ENCODE measurements around the gene GNL3. TPM values are rescaled to one million over a fixed set of nuclear protein-coding genes. Genes with fewer than 3 reads are reported as not detected.

GNL3 gene
- total and polyA plus RNA-seq, 7 donors: 47.3 to 145 (median 80.6) TPM

DNA sequence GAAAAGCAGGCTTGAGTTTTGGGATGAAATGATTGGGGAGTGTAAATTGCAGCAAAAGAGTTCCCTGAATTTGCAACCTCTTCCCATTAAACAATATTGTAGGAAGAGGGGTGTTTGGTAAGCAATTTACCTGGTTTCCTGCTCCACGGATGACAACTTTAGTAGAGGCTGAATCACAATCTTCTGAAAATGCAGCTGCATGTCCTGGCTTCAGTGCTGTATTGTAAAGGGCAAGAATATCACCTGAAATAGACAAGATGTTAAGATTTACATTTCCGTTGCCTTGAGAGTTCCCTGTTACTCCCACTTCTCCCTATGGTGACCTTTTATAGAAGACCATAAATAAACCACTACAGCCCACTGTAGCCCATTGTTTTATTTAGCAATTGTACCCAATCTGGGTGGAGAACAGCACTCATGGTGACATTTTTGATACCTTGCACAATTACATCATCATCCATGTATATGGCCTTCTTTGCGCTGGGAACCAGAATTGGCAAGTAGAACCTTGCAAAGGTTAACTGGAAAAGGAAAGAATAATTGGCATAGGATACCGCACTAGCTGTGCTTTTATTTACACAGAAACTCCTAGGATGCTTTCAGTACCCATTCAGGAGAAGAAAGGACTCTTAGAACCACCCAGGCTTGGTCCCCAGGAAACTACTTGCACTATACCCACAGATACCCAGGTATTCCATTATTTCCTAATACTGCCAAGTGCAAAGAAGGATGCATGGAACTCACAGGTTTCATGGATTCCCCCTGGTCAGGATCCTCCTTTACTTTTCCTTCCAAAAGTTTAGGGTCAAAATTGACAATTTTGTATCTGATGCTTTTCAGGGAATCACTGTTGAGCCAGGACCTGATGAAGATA, 10.2 kb downstream of the GNL3 start:
- DNase-seq (no peak), ATAC-seq (no peak)
- H3K4me3 ChIP-seq: no peak overlapping the region
- TF ChIP-seq, protein P1, sequence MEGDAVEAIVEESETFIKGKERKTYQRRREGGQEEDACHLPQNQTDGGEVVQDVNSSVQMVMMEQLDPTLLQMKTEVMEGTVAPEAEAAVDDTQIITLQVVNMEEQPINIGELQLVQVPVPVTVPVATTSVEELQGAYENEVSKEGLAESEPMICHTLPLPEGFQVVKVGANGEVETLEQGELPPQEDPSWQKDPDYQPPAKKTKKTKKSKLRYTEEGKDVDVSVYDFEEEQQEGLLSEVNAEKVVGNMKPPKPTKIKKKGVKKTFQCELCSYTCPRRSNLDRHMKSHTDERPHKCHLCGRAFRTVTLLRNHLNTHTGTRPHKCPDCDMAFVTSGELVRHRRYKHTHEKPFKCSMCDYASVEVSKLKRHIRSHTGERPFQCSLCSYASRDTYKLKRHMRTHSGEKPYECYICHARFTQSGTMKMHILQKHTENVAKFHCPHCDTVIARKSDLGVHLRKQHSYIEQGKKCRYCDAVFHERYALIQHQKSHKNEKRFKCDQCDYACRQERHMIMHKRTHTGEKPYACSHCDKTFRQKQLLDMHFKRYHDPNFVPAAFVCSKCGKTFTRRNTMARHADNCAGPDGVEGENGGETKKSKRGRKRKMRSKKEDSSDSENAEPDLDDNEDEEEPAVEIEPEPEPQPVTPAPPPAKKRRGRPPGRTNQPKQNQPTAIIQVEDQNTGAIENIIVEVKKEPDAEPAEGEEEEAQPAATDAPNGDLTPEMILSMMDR (IDR thresholded peaks at IDR 0.05): no peak
- 84% methylated on average over 4 of the region's 4 CpGs for WGBS, 3 donors
- no peaks in the 10 kb centered on the region for H3K9me3 ChIP-seq
- H3K36me3 ChIP-seq (ENCODE audit: insufficient read depth in 1 of 2, low read depth in 1 of 2): peaks cover 37 to 92% of the 10 kb centered on the region in 2 donors
- no peak overlapping the region for H3K27ac ChIP-seq
- H3K4me1 ChIP-seq: no peaks in the 10 kb centered on the region
- H3K27me3 ChIP-seq (ENCODE audit: insufficient read depth in 3 of 3, low read length in 2 of 3): no peaks in the 10 kb centered on the region
- intact Hi-C loops (cut with DNase I): no loop called here

DNA sequence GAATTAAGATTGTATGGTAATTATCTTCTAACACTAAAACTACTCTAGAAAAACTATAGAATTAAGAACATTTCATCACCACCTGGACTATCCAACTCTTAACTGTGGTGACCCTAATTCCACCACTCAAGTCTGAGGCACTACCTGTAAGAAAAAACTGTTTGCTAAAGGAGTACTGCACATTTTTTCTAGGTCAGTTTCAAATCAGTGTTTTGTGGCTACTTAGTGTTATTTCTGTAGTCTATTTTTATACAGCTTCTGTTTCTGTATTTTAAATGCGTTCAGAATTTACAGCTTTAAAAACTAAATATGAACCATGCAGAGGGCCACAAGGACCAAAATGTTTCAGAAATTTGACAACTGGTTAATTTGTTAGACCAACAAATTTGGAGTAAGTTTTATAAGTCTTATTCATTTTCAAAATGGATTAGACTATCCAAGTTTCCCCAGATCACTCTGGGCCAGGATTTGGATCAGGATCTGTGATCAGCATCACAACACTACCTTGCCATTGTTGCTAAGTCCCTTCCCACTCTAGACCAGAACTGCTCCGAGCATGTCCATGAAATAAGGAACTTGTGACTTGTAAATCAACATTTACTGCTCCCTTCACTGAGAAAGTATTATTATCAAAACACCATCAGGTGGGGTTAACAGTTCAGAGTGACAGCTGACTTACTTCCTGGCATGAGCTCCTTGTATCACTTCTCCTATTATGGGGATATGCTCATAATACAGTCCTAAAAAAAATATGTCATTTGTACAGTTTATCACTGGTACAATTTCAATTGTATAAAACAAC, 11.2 kb downstream of the GNL3 start:
- Histone ChIP-seq H3K9me3 (no peaks in the 10 kb centered on the region), H3K27ac (no peak overlapping the region), H3K4me1 (no peaks in the 10 kb centered on the region), H3K4me3 (no peak overlapping the region), H3K27me3 (ENCODE audit: insufficient read depth in 3 of 3, low read length in 2 of 3) (no peaks in the 10 kb centered on the region), H3K36me3 (ENCODE audit: insufficient read depth in 1 of 2, low read depth in 1 of 2) (peaks cover 36 to 82% of the 10 kb centered on the region in 2 donors)
- intact Hi-C loops (cut with DNase I): no loop called here
- TF ChIP-seq, protein P1 (IDR thresholded peaks at IDR 0.05): no peak
- no peak for ATAC-seq
- no peak for DNase-seq
- 78 to 87% (median 82%) methylated on average over 2 of the region's 2 CpGs for WGBS, 3 donors

DNA sequence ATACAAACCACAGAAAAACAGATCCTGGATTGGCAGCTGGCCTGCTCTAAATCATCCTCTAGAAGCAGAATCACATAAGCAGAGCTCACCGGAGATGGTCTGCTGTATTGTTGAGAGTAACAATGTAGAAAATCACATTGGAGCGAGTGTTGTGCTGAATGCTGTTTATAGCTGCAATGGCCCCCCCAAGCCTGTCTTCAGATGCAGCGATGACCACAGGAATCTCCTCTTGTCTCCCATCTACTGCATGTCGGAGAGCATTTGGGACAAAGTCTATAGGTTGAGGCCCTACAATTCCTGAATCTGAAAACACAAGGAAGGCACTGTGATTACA, 11.8 kb downstream of the GNL3 start:
- Histone ChIP-seq H3K36me3 (ENCODE audit: insufficient read depth in 1 of 2, low read depth in 1 of 2) (peaks cover 35 to 76% of the 10 kb centered on the region in 2 donors), H3K27me3 (ENCODE audit: insufficient read depth in 3 of 3, low read length in 2 of 3) (no peaks in the 10 kb centered on the region), H3K27ac (no peak overlapping the region), H3K9me3 (no peaks in the 10 kb centered on the region), H3K4me1 (no peaks in the 10 kb centered on the region), H3K4me3 (no peak overlapping the region)
- DNase-seq: no peak
- 91 to 96% (median 96%) methylated on average over 4 of the region's 4 CpGs for WGBS, 3 donors
- TF ChIP-seq, protein P1 (IDR thresholded peaks at IDR 0.05): no peak
- intact Hi-C loops (cut with DNase I): no loop called here
- ATAC-seq: no peak

DNA sequence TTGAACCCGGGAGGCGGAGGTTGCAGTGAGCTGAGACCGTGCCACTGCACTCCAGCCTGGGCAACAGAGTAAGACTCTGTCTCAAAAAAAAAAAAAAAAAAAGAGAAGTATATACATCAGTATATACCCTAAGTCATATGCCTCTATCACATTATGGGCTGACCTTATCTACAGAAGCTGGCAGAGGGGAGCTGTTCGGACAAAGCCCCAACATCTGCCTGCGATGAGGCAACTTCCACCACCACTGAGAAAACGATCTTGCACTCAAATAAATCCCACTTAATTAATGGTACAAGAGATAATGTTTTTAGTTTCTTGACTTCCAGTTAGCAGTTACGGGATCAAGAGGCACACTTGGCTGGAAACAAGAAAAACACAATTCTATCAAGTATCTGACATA, 17.5 kb downstream of the GNL3 start:
- peaks cover 25% of the 10 kb centered on the region for H3K4me1 ChIP-seq

More for the DNA sequence above, 17.5 kb downstream of the GNL3 start:
- H3K27me3 ChIP-seq (ENCODE audit: insufficient read depth in 3 of 3, low read length in 2 of 3): no peaks in the 10 kb centered on the region
- H3K4me3 ChIP-seq: no peak overlapping the region
- no peak for ATAC-seq
- peak overlapping the region; percentile 1 for H3K27ac ChIP-seq
- intact Hi-C loops (cut with DNase I): no loop called here
- no peak for DNase-seq
- H3K36me3 ChIP-seq (ENCODE audit: insufficient read depth in 1 of 2, low read depth in 1 of 2): peaks cover 0 to 30% of the 10 kb centered on the region in 2 donors
- TF ChIP-seq, protein P1 (IDR thresholded peaks at IDR 0.05): no peak
- 89 to 91% (median 90%) methylated on average over 7 of the region's 7 CpGs for WGBS, 3 donors
- no peaks in the 10 kb centered on the region for H3K9me3 ChIP-seq
